IMR-90 (cell line): ENCODE measurements around the gene ZNF618. TPM values are rescaled to one million over a fixed set of nuclear protein-coding genes. Genes with fewer than 3 reads are reported as not detected.

Experiments
- ATAC-seq: fragments of 200-7000 bp; cut with Tn5 transposase; 2 replicates; pipeline ENCODE4 v1.9.1; 2020; ENCODE audit warnings: low read depth, mild to moderate bottlenecking, moderate library complexity
- BruUV-seq: library from RNA; stranded (reverse); fragments of 400-500 nt; replicated peaks from 2 replicates; lab custom pipeline; 2021; lab: Mats Ljungman, UMichigan
- CTCF ChIA-PET: fragments of 300-600 bp; formaldehyde crosslinking; extraction: SDS; loops from one replicate; lab custom pipeline; 2021; ENCODE audit warnings: antibody characterized with exemption; lab: Yijun Ruan, JAX
- POLR2A ChIA-PET: fragments of 300-600 bp; sonication (Branson Sonifier 250); formaldehyde crosslinking; loops from one replicate; lab custom pipeline; 2022; ENCODE audit warnings: antibody characterized with exemption; ENCODE audit not compliant: unreplicated experiment; lab: Charles Lee
- DNase-seq: peaks from one replicate; pipeline ENCODE4 v3.0.0; 2013
- H2AFZ ChIP-seq: replicated peaks from 2 replicates; pipeline ENCODE3; 2013; ENCODE audit warnings: low read length, mild to moderate bottlenecking; ENCODE audit not compliant: poor library complexity
- H2AK5ac ChIP-seq: 2 replicates; pipeline ENCODE4 v1.6.1; 2013; ENCODE audit warnings: low read depth, low read length, inconsistent platforms
- H2AK9ac ChIP-seq: replicated peaks from 2 replicates; pipeline ENCODE3; 2013; ENCODE audit warnings: mild to moderate bottlenecking, low read depth, low read length, moderate library complexity; ENCODE audit not compliant: poor library complexity
- H2BK120ac ChIP-seq: 2 replicates; pipeline ENCODE4 v1.6.1; 2013; ENCODE audit warnings: low read depth, low read length, inconsistent platforms
- H2BK15ac ChIP-seq: 3 replicates; pipeline ENCODE4 v1.6.1; 2013; ENCODE audit warnings: low read depth, low read length, inconsistent platforms
- H2BK20ac ChIP-seq: 2 replicates; pipeline ENCODE4 v1.6.1; 2013; ENCODE audit warnings: low read depth, mild to moderate bottlenecking, inconsistent platforms, low read length, moderate library complexity
- H2BK5ac ChIP-seq: 2 replicates; pipeline ENCODE4 v1.6.1; 2013; ENCODE audit warnings: mild to moderate bottlenecking, low read depth, low read length, inconsistent platforms; ENCODE audit not compliant: poor library complexity, severe bottlenecking
- H3K14ac ChIP-seq: replicated peaks from 2 replicates; pipeline ENCODE4 v1.6.1; 2013; ENCODE audit warnings: low read depth, low read length, inconsistent platforms
- H3K18ac ChIP-seq: 2 replicates; pipeline ENCODE4 v1.6.1; 2013; ENCODE audit warnings: low read depth, low read length, control low read depth
- H3K23ac ChIP-seq: 2 replicates; pipeline ENCODE4 v1.6.1; 2013; ENCODE audit warnings: low read depth, low read length, inconsistent platforms
- H3K27ac ChIP-seq: 2 replicates; pipeline ENCODE4 v1.5.1; 2013; ENCODE audit warnings: mild to moderate bottlenecking, control low read depth, low read length; ENCODE audit not compliant: insufficient read depth
- H3K27me3 ChIP-seq: 2 replicates; pipeline ENCODE4 v1.6.1; 2013; ENCODE audit warnings: low read length; ENCODE audit not compliant: control insufficient read depth, insufficient read depth
- H3K36me3 ChIP-seq: 2 replicates; pipeline ENCODE4 v1.6.1; 2013; ENCODE audit warnings: low read length, mixed read lengths; ENCODE audit not compliant: control insufficient read depth, insufficient read depth
- H3K4ac ChIP-seq: 2 replicates; pipeline ENCODE4 v1.6.1; 2013; ENCODE audit warnings: low read depth, low read length, inconsistent platforms
- H3K4me1 ChIP-seq: 2 replicates; pipeline ENCODE4 v1.6.1; 2013; ENCODE audit warnings: low read length, mixed read lengths; ENCODE audit not compliant: control insufficient read depth, insufficient read depth
- H3K4me2 ChIP-seq: 2 replicates; pipeline ENCODE4 v1.6.1; 2013; ENCODE audit warnings: low read depth, mild to moderate bottlenecking, control low read depth, low read length, moderate library complexity
- H3K4me3 ChIP-seq: 2 replicates; pipeline ENCODE4 v1.5.1; 2013; ENCODE audit warnings: low read depth, mild to moderate bottlenecking, control low read depth, low read length, moderate library complexity; ENCODE audit not compliant: insufficient read depth
- H3K56ac ChIP-seq: 2 replicates; pipeline ENCODE4 v1.6.1; 2013; ENCODE audit warnings: low read length, inconsistent platforms; ENCODE audit not compliant: insufficient read depth; ENCODE audit errors: extremely low read depth
- H3K79me1 ChIP-seq, 2 experiments: 2 replicates each; pipeline ENCODE4 v1.6.1; 2013; ENCODE audit warnings: low read length in 2 of 2, inconsistent platforms in 1 of 2, low read depth in 1 of 2
- H3K9ac ChIP-seq: 2 replicates; pipeline ENCODE4 v1.6.1; 2013; ENCODE audit warnings: low read depth, low read length, control low read depth
- H3K9me1 ChIP-seq: 2 replicates; pipeline ENCODE4 v1.6.1; 2013; ENCODE audit warnings: low read length, inconsistent platforms; ENCODE audit not compliant: insufficient read depth
- H3K9me3 ChIP-seq: 2 replicates; pipeline ENCODE4 v1.6.1; 2013; ENCODE audit warnings: low read length; ENCODE audit not compliant: control insufficient read depth, insufficient read depth
- H4K20me1 ChIP-seq: 2 replicates; pipeline ENCODE4 v1.6.1; 2013; ENCODE audit warnings: low read length, inconsistent platforms; ENCODE audit not compliant: insufficient read depth
- H4K5ac ChIP-seq: 2 replicates; pipeline ENCODE4 v1.6.1; 2013; ENCODE audit warnings: mild to moderate bottlenecking, low read depth, low read length, control low read depth
- H4K8ac ChIP-seq, 2 experiments: 2 replicates each; pipeline ENCODE4 v1.6.1; 2013; ENCODE audit warnings: low read depth in 2 of 2, low read length in 2 of 2, control low read depth in 1 of 2, inconsistent platforms in 1 of 2
- H4K91ac ChIP-seq: 2 replicates; pipeline ENCODE4 v1.6.1; 2013; ENCODE audit warnings: low read depth, low read length, inconsistent platforms; ENCODE audit not compliant: insufficient read depth
- CEBPB ChIP-seq: IDR thresholded peaks from 2 replicates; pipeline ENCODE4 v1.6.1; 2012; ENCODE audit warnings: low read depth, low read length, improper control_type of control experiment
- FOS ChIP-seq: fragments of 150-350 bp; IDR thresholded peaks from 2 replicates; pipeline ENCODE4 v1.6.1; 2016; ENCODE audit warnings: low read depth, low read length
- MAZ ChIP-seq: IDR thresholded peaks from 2 replicates; pipeline ENCODE4 v1.6.1; 2012; ENCODE audit warnings: low read depth, mild to moderate bottlenecking, low read length, improper control_type of control experiment, moderate library complexity, borderline replicate concordance
- MXI1 ChIP-seq: IDR thresholded peaks from 2 replicates; pipeline ENCODE4 v1.6.1; 2012; ENCODE audit warnings: low read depth, mild to moderate bottlenecking, low read length, moderate library complexity, borderline replicate concordance
- NFE2L2 ChIP-seq: fragments of 150-350 bp; IDR thresholded peaks from 2 replicates; pipeline ENCODE4 v1.6.1; 2016; ENCODE audit warnings: low read depth, mild to moderate bottlenecking, low read length
- RAD21 ChIP-seq: IDR thresholded peaks from 2 replicates; pipeline ENCODE4 v1.6.1; 2012; ENCODE audit warnings: low read length, improper control_type of control experiment
- RCOR1 ChIP-seq: IDR thresholded peaks from 2 replicates; pipeline ENCODE4 v1.6.1; 2012; ENCODE audit warnings: mild to moderate bottlenecking, low read length, improper control_type of control experiment; ENCODE audit not compliant: insufficient replicate concordance
- RFX5 ChIP-seq: IDR thresholded peaks from 2 replicates; pipeline ENCODE4 v1.8.0; 2012; ENCODE audit warnings: low read depth, mild to moderate bottlenecking, low read length, moderate library complexity
- WGBS, 2 experiments: methylation state at CpG; one replicate each; pipeline versions ENCODE4 v1.1.5 to v1.1.7; 2013; ENCODE audit warnings: missing lambda C conversion rate in 2 of 2; ENCODE audit not compliant: insufficient read length in 1 of 2; ENCODE audit errors: extremely low coverage in 2 of 2; 5-methylcytosine and 5-hydroxymethylcytosine counted together
- dilution Hi-C: fragments of 300-500 bp; cut with HindIII; formaldehyde crosslinking; loops from one replicate; pipeline ENCODE4 v1.14.3; 2018; ENCODE audit warnings: low sequenced_read_pairs; ENCODE audit not compliant: unreplicated experiment
- in situ Hi-C: fragments of 300-500 bp; cut with MboI; formaldehyde crosslinking; loops from 3 replicates; pipeline ENCODE4 v1.14.3; 2019; ENCODE audit warnings: low sequenced_read_pairs, inconsistent platforms, mixed read lengths
- intact Hi-C: fragments of 100-400 bp; cut with micrococcal nuclease; formaldehyde crosslinking; loops from 2 replicates; pipeline ENCODE4 v1.10.0; 2022
- polyA plus RNA-seq, 3 experiments: library from polyadenylated mRNA; depleted of rRNA; stranded (reverse); fragments of >200 nt; gene quantifications; 2 replicates each; pipeline ENCODE4 v1.2.3, GENCODE V29; 2012; ENCODE audit warnings: low replicate concordance in 1 of 3
- total RNA-seq: library from RNA; depleted of rRNA; stranded (reverse); fragments of >200 nt; gene quantifications from 2 replicates; pipeline ENCODE4 v1.2.3, GENCODE V29; 2012
- TF ChIP-seq, protein P1 (sequence below): fragments of 150-350 bp; IDR thresholded peaks from 2 replicates; pipeline ENCODE4 v1.6.1; 2017; ENCODE audit warnings: mild to moderate bottlenecking, antibody characterized with exemption, low read length, low read depth
- TF ChIP-seq, protein P2 (sequence below): fragments of 150-350 bp; IDR thresholded peaks from 2 replicates; pipeline ENCODE4 v1.6.1; 2016; ENCODE audit warnings: low read depth, mild to moderate bottlenecking, low read length, moderate library complexity, borderline replicate concordance

Gene ZNF618
- total and polyA plus RNA-seq, 2 of the 4 experiments (the other 2 are of a cell fraction): 8.2 to 9.4 TPM

DNA sequence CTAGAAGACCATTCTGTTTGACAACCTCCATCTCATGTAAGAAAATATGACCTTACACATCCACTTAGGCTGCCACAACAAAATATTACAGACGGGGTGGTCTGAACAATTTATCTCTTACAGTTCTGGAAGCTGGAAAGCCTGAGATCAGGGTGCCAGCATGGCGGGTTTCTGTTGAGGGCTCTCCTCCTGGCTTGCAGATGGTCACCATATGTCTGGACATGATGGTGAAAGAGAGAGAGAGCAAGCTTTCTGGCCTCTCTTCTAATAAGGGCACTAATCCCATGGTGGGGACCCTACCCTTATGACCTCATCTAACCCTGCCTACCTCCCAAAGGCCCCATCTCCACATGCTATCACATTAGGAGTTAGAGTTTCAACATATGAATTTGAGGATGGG, 136.0 kb downstream of the ZNF618 start:
- Histone ChIP-seq H2BK15ac (no peak overlapping the region), H3K36me3 (peaks cover 38% of the 10 kb centered on the region), H4K8ac (no peak overlapping the region), H3K27me3 (no peaks in the 10 kb centered on the region), H4K5ac (no peak overlapping the region), H3K18ac (no peak overlapping the region), H3K23ac (no peak overlapping the region), H3K9me3 (no peaks in the 10 kb centered on the region), H3K27ac (no peak overlapping the region), H3K4me3 (no peak overlapping the region), H3K56ac (no peak overlapping the region), H3K14ac (no peak overlapping the region), H2AK9ac (no peak overlapping the region), H3K79me1 (no peaks in the 10 kb centered on the region; a peak in 1 of 4 replicates), H3K4me1 (no peaks in the 10 kb centered on the region), H3K9ac (no peak overlapping the region), H2BK20ac (no peak overlapping the region), H3K4ac (no peak overlapping the region), H2BK5ac (no peak overlapping the region), H3K4me2 (no peak overlapping the region), H3K9me1 (peaks cover 6% of the 10 kb centered on the region; the same call in 1 of the 2 replicates), H2AFZ (no peak overlapping the region), H4K91ac (no peak overlapping the region), H2BK120ac (no peak overlapping the region), H2AK5ac (no peak overlapping the region), H4K20me1 (no peaks in the 10 kb centered on the region)
- no TSS peak for BruUV-seq
- ATAC-seq: no peak
- dilution Hi-C loops: no loop called here
- DNase-seq: no peak
- CTCF ChIA-PET: no interaction called here
- intact Hi-C loops: no loop called here
- TF ChIP-seq RAD21 (no peak), FOS (no peak), CEBPB (no peak), MAZ (no peak), RCOR1 (no peak), MXI1 (no peak), NFE2L2 (no peak), RFX5 (no peak)
- TF ChIP-seq, protein P1, sequence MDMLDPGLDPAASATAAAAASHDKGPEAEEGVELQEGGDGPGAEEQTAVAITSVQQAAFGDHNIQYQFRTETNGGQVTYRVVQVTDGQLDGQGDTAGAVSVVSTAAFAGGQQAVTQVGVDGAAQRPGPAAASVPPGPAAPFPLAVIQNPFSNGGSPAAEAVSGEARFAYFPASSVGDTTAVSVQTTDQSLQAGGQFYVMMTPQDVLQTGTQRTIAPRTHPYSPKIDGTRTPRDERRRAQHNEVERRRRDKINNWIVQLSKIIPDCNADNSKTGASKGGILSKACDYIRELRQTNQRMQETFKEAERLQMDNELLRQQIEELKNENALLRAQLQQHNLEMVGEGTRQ: no peak
- TF ChIP-seq, protein P2, sequence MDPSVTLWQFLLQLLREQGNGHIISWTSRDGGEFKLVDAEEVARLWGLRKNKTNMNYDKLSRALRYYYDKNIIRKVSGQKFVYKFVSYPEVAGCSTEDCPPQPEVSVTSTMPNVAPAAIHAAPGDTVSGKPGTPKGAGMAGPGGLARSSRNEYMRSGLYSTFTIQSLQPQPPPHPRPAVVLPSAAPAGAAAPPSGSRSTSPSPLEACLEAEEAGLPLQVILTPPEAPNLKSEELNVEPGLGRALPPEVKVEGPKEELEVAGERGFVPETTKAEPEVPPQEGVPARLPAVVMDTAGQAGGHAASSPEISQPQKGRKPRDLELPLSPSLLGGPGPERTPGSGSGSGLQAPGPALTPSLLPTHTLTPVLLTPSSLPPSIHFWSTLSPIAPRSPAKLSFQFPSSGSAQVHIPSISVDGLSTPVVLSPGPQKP: no peak
- in situ Hi-C loops: no loop called here
- no CpG with 5 or more reads among the region's 2 CpGs for WGBS, 2 experiments
- POLR2A ChIA-PET: no interaction called here
